Left lung (tissue), 10 donors: ENCODE measurements around the gene HOXD10. TPM values are rescaled to one million over a fixed set of nuclear protein-coding genes. Genes with fewer than 3 reads are reported as not detected.

Experiments
- ATAC-seq: fragments of 200-7000 bp; cut with Tn5 transposase; one replicate; pipeline ENCODE4 v1.9.1; 2020; ENCODE audit warnings: moderate library complexity
- DNase-seq, 4 donors: peaks; one replicate each; pipeline ENCODE4 v3.0.0-alpha.2; 2013 to 2020
- H3K27ac ChIP-seq, 2 donors: fragments of 200-600 bp; sonication (generic) in 1 of 2; one replicate each; pipeline versions ENCODE4 v1.5.0 to v1.8.0; 2020 to 2021
- H3K27me3 ChIP-seq, 2 donors: fragments of 200-600 bp; sonication (generic) in 1 of 2; one replicate each; pipeline versions ENCODE4 v1.5.0 to v1.8.0; 2020 to 2021
- H3K36me3 ChIP-seq, 2 donors: fragments of 200-600 bp; sonication (generic) in 1 of 2; one replicate each; pipeline versions ENCODE4 v1.5.0 to v1.8.0; 2020 to 2021
- H3K4me1 ChIP-seq, 2 donors: fragments of 200-600 bp; one replicate each; pipeline ENCODE4 v1.8.0; 2021
- H3K4me3 ChIP-seq, 2 donors: fragments of 200-600 bp; sonication (generic) in 1 of 2; one replicate each; pipeline versions ENCODE4 v1.5.0 to v1.8.0; 2020 to 2021; ENCODE audit warnings: mild to moderate bottlenecking in 1 of 2
- H3K9me3 ChIP-seq, 2 donors: fragments of 200-600 bp; sonication (generic) in 1 of 2; one replicate each; pipeline versions ENCODE4 v1.5.0 to v1.8.0; 2020 to 2021
- intact Hi-C, 2 donors: fragments of 100-400 bp; cut with DNase I; formaldehyde crosslinking; loops; one replicate each; pipeline versions ENCODE4 v1.11.2 to v1.14.2; 2022
- polyA plus RNA-seq, 6 donors: library from polyadenylated mRNA; unstranded; fragments of 120-200 nt; gene quantifications; one replicate each; pipeline ENCODE4 v1.2.1, GENCODE V29; 2013; ENCODE audit not compliant: insufficient read length in 6 of 6
- total RNA-seq, 2 donors: library from RNA; stranded (reverse); fragmentation: NEBNext Ultra II Directional; extraction: Animal tissue kit (Norgen Biotek cat#: 25700); gene quantifications; one replicate each; pipeline ENCODE4 v1.2.1, GENCODE V29; 2021
- TF ChIP-seq, protein P1 (sequence below), 2 donors: fragments of 200-600 bp; sonication (generic) in 1 of 2; IDR thresholded peaks; one replicate each; pipeline versions ENCODE4 v1.5.0 to v1.8.0; 2021; ENCODE audit warnings: antibody characterized with exemption in 2 of 2
- donor health status: DM: no; HTN: yes; CAD: no.
- donor health status: DM: no; HTN: no; CAD: no.

HOXD10 gene
- total and polyA plus RNA-seq, 8 donors = 0.31 to 1.5 (median 0.44) TPM; not detected in 2

GRCh38 chr2:176109946-176110345 lies 6.6 kb upstream of the HOXD10 start:
- Histone ChIP-seq H3K27ac (no peak overlapping the region), H3K9me3 (no peaks in the 10 kb centered on the region), H3K4me1 (peaks cover 0 to 12% of the 10 kb centered on the region in 2 donors), H3K4me3 (no peak overlapping the region), H3K36me3 (no peaks in the 10 kb centered on the region), H3K27me3 (peaks cover 98 to 100% of the 10 kb centered on the region in 2 donors)
- intact Hi-C loops = no loop called here
- DNase-seq = no peak
- ATAC-seq = no peak
- TF ChIP-seq, protein P1, sequence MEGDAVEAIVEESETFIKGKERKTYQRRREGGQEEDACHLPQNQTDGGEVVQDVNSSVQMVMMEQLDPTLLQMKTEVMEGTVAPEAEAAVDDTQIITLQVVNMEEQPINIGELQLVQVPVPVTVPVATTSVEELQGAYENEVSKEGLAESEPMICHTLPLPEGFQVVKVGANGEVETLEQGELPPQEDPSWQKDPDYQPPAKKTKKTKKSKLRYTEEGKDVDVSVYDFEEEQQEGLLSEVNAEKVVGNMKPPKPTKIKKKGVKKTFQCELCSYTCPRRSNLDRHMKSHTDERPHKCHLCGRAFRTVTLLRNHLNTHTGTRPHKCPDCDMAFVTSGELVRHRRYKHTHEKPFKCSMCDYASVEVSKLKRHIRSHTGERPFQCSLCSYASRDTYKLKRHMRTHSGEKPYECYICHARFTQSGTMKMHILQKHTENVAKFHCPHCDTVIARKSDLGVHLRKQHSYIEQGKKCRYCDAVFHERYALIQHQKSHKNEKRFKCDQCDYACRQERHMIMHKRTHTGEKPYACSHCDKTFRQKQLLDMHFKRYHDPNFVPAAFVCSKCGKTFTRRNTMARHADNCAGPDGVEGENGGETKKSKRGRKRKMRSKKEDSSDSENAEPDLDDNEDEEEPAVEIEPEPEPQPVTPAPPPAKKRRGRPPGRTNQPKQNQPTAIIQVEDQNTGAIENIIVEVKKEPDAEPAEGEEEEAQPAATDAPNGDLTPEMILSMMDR (IDR thresholded peaks at IDR 0.05) = no peak

- H3K36me3 ChIP-seq = no peaks in the 10 kb centered on the region
- no peak overlapping the region for H3K27ac ChIP-seq
- TF ChIP-seq, protein P1 (IDR thresholded peaks at IDR 0.05) = no peak
- ATAC-seq (no peak), DNase-seq (no peak)
- H3K4me3 ChIP-seq = no peak overlapping the region
- peaks cover 98 to 100% of the 10 kb centered on the region in 2 donors for H3K27me3 ChIP-seq
- no peaks in the 10 kb centered on the region for H3K9me3 ChIP-seq
- intact Hi-C loops = no loop called here
- peaks cover 0 to 11% of the 10 kb centered on the region in 2 donors for H3K4me1 ChIP-seq
Measured at GRCh38 chr2:176110415-176111308, 5.9 kb upstream of the HOXD10 start.

DNA sequence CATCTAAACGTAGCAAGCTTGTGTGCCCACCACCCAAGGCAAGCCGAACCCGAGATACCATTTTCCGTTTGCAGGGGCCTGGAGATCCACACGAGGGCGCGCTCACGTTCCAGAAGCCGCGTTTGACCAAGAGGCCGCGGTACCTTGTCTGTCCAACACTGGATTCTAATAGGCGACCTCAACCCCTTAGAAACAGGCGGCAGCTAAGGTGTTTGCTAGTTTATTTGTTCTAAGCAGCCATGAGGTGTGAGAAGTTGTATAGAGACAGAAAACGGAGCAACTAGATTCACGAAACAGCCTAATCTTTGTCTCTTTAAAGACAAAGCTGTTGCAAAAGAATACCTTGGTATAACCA lies 5.3 kb upstream of the HOXD10 start:
- DNase-seq = peak in 1 of 4 donors; percentile 66
- Histone ChIP-seq H3K27ac (no peak overlapping the region), H3K4me3 (no peak overlapping the region), H3K27me3 (peaks cover 98 to 100% of the 10 kb centered on the region in 2 donors), H3K9me3 (no peaks in the 10 kb centered on the region), H3K4me1 (peaks cover 0 to 10% of the 10 kb centered on the region in 2 donors), H3K36me3 (no peaks in the 10 kb centered on the region)
- ATAC-seq = peak; percentile 60
- TF ChIP-seq, protein P1 (IDR thresholded peaks at IDR 0.05) = peak in 1 of 2 donors; percentile 30
- intact Hi-C loops = no loop called here

DNA sequence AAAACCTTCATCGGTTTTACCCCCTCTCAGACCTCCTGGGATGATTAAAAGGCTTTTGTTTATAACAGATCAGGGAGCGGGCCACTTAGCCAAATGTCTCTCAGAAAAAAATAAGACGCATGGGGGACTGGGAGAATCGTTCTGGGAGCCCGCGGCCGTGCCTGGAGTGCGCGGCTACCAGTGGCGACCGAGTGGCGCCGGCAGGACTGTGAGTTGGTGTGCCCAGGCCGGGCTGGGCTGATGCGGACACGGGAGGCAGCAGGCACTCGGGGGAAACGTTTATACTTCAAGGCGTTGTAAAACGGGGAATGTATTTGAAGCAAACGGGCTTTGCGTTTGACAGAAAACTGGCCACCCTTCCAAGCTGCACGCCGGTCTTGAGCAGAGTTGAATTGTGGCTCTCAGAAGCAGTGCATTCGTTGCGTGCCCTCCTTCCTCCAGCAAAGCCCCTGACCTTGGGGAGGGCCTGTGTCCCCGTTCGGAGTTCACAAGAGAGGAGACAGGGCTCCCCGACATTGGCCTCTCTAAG lies 4.7 kb upstream of the HOXD10 start:
- Histone ChIP-seq H3K9me3 (no peaks in the 10 kb centered on the region), H3K27ac (no peak overlapping the region), H3K36me3 (no peaks in the 10 kb centered on the region), H3K4me1 (peaks cover 0 to 4% of the 10 kb centered on the region in 2 donors), H3K4me3 (no peak overlapping the region), H3K27me3 (peaks cover 98 to 100% of the 10 kb centered on the region in 2 donors)
- DNase-seq = no peak
- no peak for ATAC-seq
- TF ChIP-seq, protein P1 (IDR thresholded peaks at IDR 0.05) = no peak
- intact Hi-C loops = no loop called here
